Inflammatory macrophage (primary cell): ENCODE measurements around the gene SMARCAD1.
A peak's percentile ranks its signal among the peaks of the same experiment; 100 is the strongest.
"Not testable (repeated sequence)": the region's sequence is repeated elsewhere in the genome, so short reads cannot be mapped to it uniquely, and the experiment has no call there.

Source experiments
- DNase-seq, 2 donors: peaks; one replicate each; pipeline ENCODE4 v3.0.0-alpha.2; 2020 to 2022

The SMARCAD1 gene

DNA sequence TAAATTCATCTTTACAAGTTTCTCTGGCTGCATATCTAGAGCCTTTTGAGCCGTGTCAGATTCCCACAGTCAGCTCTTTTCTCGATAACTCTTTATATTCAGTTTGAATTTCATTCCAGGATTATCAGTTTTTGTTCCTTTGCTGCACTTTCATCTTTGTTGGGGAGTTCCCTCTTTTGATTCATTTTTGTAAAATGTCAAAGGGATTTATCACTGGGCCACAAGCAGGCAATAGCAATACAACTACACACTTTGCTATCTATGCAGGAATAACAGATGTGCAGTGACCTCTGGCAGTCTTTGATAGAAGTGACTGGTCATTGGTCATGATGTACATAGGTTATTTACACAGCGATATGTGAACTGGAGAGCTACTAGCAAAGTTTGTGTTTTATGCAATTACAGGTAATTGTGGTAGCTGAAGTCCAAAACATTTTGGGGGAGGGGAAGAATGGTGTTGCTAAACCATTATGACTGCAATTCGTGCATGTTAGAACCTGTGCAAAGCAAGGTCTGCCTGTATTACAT, 91.1 kb downstream of the SMARCAD1 start:
- no peak for DNase-seq

DNA sequence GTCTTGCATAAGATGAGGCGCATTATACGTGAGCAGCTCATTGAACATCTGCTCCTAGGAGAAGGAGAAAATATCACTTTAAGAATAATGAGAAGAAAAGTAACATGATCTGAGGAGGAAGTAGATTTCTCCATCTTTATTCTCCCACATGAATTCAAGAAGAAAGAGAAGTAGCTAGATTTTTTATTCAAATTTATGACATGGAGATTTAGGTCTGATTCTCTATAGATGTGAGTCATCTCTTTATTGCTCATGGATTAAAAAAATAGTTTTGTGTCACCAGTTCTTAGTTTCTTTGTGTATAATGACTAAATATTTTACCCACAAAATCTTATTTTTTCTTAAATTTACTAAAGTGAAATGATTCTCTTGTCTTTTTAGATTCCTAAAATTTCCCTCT, 94.5 kb downstream of the SMARCAD1 start:
- DNase-seq: peak in 1 of 2 donors; percentile 64

DNA sequence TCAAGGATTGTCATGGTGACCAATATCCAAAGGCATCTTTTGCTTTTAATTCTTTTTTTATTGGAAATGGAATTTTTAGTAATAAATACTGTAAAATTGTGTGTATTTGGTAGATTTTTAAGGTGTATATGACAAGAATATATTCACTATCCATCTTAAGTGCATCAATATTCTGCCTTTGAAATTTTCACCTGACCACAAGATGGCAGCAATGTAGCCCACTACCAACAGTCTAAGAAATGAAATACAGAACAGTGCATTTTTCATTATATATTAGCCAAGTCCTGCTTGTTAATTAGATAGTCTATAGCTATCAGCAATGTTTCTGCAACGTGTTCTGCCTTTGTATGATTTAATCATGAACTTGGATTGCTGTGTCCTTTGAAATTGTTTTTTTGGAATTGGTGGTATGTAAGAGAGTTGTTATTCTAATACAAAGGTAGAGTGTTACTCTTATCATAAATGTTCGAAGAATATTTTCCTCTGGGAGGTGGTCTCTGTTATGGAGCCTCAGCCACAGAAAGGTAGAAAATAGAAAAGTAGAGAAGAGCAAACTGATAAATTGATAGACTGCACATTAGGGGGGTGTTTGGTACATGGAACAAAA, 96.8 kb downstream of the SMARCAD1 start:
- DNase-seq: peak; percentile 14 to 50

DNA sequence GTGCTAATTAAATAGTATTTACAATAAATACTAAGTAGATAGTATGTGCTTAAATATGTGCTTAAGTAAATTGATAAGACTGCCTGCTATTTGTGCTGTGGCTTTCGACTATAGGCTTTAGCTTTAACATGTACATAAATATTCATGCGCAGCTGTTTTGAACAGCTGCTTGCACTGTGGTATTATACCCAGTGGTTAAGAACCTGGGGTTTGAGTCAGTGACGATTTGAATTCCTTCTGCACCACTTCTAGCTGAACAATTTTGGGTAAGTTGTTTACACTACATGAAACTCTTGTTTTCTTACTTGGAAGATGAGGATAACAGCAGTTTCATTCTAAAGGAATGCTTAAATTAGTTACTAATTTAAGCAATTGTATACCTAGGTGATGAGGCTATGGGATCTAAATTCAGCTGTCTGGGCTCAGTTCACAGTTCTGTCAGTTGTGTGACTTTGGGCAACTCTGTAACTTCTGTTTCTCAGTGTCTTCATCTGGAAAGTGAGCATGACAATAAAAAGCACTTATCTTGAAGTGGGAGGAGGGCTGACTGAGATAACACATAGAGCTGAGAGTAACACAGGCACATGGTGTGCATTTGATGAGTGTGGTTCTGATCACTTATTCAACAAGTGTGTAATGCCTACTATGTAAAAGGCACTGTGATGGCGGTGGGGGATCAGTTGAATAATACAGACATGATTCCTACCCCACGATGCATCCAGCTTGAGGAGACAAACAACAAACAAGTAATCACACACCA, 98.0 kb downstream of the SMARCAD1 start:
- DNase-seq: no peak

DNA sequence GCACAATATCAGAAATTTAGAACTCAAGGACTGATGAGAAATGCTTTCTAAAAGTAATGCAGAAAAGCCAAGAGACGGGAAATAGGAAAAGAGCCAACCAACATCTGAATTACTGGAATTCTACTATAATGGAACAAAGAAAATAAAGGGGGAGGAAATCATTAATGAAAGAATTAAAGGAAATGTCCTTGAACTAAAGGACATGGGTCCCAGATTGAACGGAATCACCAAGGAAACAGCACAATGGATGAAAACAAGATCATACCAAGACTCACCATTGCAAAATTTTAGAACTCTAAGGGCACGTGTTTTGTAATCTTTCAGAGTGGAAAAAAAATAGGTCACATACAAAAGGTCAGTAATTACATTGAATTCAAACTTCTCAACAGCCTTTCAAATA, 99.0 kb downstream of the SMARCAD1 start:
- no peak for DNase-seq

DNA sequence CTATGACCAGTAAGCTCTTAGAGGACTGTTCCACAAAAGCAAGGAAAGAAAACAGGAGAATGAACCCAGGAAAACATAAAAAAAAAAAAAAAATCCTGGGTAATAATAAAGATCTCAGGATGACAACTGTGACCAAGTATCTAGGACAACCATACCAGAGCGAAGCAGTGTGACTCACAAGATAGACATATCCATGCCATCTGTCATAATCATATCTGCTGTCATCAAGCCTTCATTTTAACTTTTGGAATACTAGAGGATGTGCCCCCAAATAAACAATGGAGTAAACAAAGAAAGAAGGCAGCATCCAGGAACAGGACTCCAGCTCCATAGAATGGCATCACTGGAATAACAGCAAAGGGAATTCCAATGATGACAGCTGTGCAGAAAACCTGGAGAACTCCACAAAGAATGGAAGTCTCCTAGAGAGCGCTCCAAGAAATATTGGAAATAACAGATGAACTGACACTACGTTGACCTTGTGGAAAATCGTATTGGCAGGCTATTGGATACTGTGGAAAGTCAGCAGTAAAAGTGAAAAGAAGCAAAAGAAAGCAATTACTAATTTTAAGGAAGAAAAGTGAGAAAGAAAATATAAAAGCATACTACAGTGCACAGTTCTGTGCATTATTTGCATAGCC, 99.7 kb downstream of the SMARCAD1 start:
- no peak for DNase-seq

DNA sequence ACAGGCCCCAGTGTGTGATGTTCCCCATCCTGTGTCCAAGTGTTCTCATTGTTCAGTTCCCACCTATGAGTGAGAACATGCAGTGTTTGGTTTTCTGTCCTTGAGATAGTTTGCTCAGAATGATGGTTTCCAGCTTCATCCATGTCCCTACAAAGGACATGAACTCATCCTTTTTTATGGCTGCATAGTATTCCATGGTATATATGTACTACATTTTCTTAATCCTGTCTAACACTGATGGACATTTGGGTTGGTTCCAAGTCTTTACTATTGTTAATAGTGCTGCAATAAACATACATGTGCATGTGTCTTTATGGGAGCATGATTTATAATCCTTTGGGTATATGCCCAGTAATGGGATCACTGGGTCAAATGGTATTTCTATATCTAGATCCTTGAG, 112.3 kb downstream of the SMARCAD1 start:
- DNase-seq: not testable (repeated sequence)

DNA sequence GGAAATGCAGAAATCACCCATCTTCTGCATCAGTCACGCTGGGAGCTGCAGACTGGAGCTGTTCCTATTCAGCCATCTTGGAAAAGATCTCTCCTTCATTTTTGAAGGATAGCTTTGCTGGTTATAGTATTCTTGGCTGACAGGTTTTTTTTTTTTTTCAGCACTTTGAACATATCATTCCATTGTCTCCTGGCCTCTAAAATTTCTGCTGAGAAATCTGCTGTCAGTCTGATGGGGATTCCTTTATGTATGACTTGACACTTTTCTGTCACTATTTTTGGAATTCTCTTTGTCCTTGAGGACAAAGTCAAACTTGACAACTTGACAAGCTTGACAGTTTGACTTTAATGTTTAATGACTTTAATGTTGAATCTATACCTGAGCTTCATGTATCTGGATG, 118.2 kb downstream of the SMARCAD1 start:
- no peak for DNase-seq

DNA sequence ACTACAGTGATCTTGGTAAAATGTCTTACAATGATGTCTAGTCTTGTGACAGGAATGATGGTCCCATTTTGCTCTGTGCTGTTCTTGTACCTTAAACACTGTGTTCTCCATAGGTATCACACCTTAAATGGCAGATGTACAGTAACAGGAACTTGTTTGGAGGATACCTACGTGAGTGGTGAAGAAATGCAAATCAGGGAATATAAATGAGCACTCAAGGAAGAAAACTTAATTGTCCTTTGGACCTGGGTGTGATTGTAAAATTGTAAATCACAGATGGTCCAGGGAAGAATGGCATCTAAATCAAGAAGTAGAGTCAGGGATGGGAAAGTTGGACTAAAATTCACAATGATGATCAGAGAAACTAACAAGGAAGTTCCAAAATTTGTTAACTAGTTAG, 122.3 kb downstream of the SMARCAD1 start:
- DNase-seq: no peak

DNA sequence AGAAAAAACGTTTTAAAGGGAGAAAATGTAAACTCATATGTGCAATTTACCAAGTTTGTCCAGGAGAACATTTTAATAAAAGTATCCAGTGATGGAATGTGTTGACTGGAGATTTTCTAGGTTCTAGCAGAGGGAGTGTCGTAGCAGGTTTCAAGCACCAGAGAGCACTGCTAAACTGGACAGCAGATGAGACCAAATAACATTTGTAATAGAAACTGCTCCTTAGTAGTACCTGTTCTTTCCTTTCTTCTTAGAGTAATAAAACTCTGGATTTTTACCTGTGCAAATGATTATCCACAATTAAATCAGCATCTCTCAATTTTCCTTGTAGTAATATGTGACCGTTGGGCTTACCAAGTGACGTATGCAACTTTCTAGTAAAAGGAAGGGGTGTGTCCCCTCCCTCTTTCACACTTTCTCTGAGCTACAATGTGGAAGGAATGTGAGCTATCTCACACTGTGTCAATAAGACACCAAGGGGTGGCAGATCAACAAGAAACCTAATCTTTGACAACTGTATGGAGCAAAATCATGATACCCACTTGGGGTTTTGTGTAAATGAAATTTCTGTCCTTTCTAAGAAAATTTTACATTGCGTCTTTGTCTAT, 125.4 kb downstream of the SMARCAD1 start:
- peak in 1 of 2 donors; percentile 32 for DNase-seq

DNA sequence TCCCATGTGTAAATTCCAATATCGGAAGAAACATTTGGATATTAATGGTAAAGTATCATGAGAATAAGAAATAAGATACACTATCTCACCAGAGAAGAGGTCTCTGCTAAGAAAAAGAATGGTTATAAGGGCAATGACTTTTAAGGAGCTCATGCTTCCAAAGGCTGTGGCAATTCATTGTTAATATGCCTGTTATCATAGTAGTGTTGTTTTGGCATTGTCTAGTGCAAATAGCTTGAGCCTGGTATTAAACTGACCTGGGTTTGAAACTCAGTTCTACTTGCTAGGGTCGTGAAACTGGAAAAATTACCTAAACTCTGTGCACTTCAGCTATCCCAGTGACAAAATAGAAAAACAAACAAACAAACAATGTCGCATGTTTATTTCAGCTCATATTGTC, 126.2 kb downstream of the SMARCAD1 start:
- no peak for DNase-seq

DNA sequence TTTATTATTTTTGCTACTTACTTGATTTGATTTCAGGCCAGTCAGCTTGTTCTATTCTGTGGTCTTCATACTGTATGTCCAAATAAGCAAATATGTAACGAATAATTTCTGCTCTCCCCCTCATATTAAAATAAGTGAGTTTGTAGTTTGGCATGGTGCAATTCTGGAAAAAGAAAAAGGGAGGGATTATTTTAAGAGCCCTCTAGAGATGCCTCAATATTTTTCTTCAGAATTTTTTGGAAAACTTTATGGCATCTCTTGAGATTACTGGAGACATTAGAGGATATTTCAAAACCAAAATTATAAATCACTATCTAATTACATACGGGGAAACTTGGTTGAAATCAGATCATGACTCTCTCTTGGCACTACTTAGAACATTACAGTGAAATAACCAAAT, 126.8 kb downstream of the SMARCAD1 start:
- no peak for DNase-seq

DNA sequence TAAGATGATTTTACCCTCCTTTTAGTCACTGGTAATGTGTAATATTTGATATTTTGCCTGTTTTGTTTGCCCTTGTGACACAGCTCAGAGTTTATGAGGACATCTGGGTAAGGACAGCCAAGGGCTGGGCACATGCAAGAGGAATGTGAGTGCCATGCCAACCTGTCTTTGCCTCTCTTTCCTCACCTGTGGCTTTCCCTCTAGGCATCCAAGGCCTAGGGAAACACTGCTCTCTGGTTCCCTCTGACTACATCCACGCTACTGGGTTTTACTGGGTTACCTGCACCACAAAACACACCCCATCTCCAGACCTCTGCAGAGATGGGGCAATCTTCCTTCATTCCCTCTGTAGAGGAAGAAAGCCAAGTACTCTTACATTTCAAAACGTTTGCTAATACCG, 127.3 kb downstream of the SMARCAD1 start:
- no peak for DNase-seq

DNA sequence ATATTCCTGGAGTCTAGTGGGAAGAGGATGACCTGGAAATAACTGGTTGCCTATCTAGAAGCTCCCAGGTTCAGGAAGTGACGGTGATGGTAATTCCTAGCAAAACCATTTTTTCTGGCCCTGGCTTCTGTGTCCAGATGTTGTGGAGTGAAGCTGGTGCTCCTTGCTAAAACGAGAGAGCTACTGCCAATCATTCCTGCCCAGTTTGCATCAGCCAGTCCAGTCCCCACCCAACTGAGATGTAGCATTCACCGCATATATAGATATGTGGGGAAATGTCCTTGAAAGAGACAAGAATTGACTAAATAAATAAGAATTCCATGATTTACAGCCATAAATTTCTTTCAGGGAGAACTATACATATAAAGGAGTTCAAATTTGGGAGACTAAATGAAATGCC, 128.6 kb downstream of the SMARCAD1 start:
- DNase-seq: no peak

DNA sequence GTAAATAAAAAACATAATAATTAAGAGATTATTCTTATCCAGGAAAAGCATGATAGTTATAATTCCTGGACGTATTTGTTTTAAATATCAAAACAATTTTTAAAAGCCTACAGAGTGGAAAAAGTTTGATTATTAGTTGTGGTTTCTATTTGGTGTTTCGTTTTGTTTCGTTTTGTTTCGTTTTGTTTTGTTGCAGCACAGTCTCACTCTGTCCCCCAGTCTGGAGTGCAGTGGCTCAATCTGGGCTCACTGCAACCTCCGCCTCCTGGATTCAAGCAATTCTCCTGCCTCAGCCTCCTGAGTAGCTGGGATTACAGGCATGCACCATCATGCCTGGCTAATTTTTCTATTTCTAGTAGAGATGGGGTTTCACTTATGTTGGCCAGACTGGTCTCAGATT, 129.1 kb downstream of the SMARCAD1 start:
- not testable (repeated sequence) for DNase-seq

DNA sequence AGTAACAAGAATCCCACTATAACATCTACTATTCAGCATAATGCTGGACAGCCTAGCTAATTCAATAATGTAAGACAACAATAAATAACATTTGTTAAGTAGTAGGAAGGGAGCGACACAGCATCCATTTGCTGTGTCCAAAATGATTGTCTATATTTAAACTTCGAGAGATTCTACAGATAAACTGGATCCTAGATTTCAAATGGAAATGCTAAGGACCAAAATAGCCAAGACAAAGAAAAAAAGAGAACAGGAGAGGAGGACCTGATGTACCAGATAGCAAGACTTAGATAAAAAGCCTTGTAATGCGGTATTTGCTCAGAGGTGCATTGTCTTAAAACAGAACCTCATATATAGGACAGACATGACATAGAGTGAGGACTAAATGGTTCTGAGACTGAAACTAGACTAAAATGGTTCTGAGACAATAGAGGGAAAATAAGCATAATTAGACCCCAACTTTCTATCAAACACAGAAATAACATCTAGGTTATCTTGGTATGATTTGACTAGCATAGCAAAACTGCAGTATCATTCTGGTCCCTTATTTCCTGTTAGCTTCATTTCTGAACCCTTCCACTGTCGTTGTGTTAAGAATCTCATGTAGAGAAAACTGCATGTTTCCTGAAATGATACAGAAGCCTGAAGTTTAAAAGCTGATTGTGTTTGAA, 131.2 kb downstream of the SMARCAD1 start:
- DNase-seq: no peak

DNA sequence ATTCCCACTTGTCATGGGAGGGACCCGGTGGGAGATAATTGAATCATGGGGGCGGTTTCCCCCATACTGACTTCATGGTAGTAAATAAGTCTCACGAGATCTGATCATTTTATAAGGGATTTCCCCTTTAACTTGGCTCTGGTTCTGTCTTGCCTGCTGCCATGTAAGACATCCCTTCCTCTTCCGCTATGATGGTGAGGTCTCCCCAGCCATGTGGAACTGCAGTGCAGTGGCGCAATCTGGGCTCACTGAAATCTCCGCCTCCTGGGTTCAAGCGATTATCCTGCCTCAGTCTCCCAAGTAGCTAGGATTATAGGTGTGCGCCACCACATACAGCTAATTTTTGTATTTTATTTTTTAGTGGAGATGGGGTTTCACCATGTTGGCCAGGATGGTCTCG, 132.1 kb downstream of the SMARCAD1 start:
- peak; percentile 68 to 74 for DNase-seq
